ENCODE results near the gene DDX39B. TPM values are rescaled to one million over a fixed set of nuclear protein-coding genes. Genes with fewer than 3 reads are reported as not detected.

The DDX39B gene
- total RNA-seq, 1 experiment from 2014 or later: 813 TPM

GRCh38 chr6:31567531-31568370 lies 25.9 kb upstream of the DDX39B start:
- H4K5ac ChIP-seq (ENCODE audit: insufficient read length, low read depth, low read length): no peak overlapping the region
- no CpG with 5 or more reads among the region's 9 CpGs for WGBS (ENCODE audit: extremely low coverage, insufficient read length, low lambda C conversion rate)
- Mint-ChIP-seq H3K4me1 (peaks cover 8 to 10% of the 10 kb centered on the region in 2 experiments), H3K36me3 (ENCODE audit: insufficient read depth in 1 of 3, low read depth in 3 of 3) (no peaks in the 10 kb centered on the region), H3K27ac (peak overlapping the region in 1 of 3 experiments; percentile 44; a peak in 2 of 7 replicates), H3K27me3 (ENCODE audit: low read depth) (no peaks in the 10 kb centered on the region), H3K4me3 (no peak overlapping the region; a peak in 1 of 5 replicates), H3K9me3 (no peaks in the 10 kb centered on the region)
- H2BK5ac ChIP-seq (ENCODE audit: insufficient read length, low read length): no peak overlapping the region
- H4K91ac ChIP-seq (ENCODE audit: insufficient read length, low read depth, low read length): no peak overlapping the region
- no peaks in the 10 kb centered on the region for H3K23me2 ChIP-seq (ENCODE audit: insufficient read length, low read depth, low read length, poor library complexity, severe bottlenecking)
- TF ChIP-seq CTCF (conservative IDR thresholded peaks at IDR 0.05): no peak
- H3K18ac ChIP-seq (ENCODE audit: insufficient read length, low read depth, low read length): no peak overlapping the region
- no peak overlapping the region for H2BK12ac ChIP-seq (ENCODE audit: insufficient read length, low read depth, low read length)
- DNase-seq: no peak
- no peaks in the 10 kb centered on the region for H3K79me2 ChIP-seq (ENCODE audit: insufficient read depth, low read length)
- no peaks in the 10 kb centered on the region for H3K4me1 ChIP-seq (ENCODE audit: insufficient read depth, low read length)
- H3K27ac ChIP-seq (ENCODE audit: insufficient read length, low read depth, low read length): no peak overlapping the region
- H3K23ac ChIP-seq (ENCODE audit: insufficient read length, low read depth, low read length): no peak overlapping the region
- no peak overlapping the region for H2BK15ac ChIP-seq (ENCODE audit: low read depth, low read length)
- no peaks in the 10 kb centered on the region for H3K79me1 ChIP-seq (ENCODE audit: insufficient read depth, low read depth, low read length, poor library complexity, severe bottlenecking)
- H3K27me3 ChIP-seq (ENCODE audit: insufficient read depth, low read length): no peaks in the 10 kb centered on the region
- H2BK120ac ChIP-seq (ENCODE audit: low read depth, low read length, poor library complexity, severe bottlenecking): no peak overlapping the region
- no peak overlapping the region for H3K14ac ChIP-seq (ENCODE audit: insufficient read depth, low read length)
- no peak overlapping the region for H2AFZ ChIP-seq (ENCODE audit: low read length)
- no peak overlapping the region for H2AK5ac ChIP-seq (ENCODE audit: insufficient read length, low read length)
- no peak overlapping the region for H3K4me2 ChIP-seq (ENCODE audit: insufficient read depth, insufficient read length, low read length)
- H4K8ac ChIP-seq (replicated peaks; ENCODE audit: insufficient read length, low read depth, low read length): no peak overlapping the region
- no peak overlapping the region for H3T11ph ChIP-seq (ENCODE audit: low read length)
- no peaks in the 10 kb centered on the region for H3K9me3 ChIP-seq (ENCODE audit: control insufficient read depth, low read depth, low read length)
- H2BK20ac ChIP-seq (ENCODE audit: low read depth, low read length, poor library complexity, severe bottlenecking): no peak overlapping the region
- no peak overlapping the region for H3K56ac ChIP-seq (ENCODE audit: insufficient read length, low read depth, low read length)
- H3K9ac ChIP-seq (ENCODE audit: extremely low read depth, insufficient read length, low read length): no peak overlapping the region
- H4K20me1 ChIP-seq (ENCODE audit: control insufficient read depth, insufficient read depth, insufficient read length): no peaks in the 10 kb centered on the region
- no peak overlapping the region for H3K4ac ChIP-seq (ENCODE audit: low read depth, low read length)
